Ovary (tissue), 3 donors: Measurements from ENCODE around the gene TNS3.

Experiments used
- CTCF ChIP-seq, 3 donors: fragments of 450-650 bp in 2 of 3; fragments of 200-600 bp in 1 of 3; IDR thresholded peaks; one replicate each; pipeline versions ENCODE4 v1.5.1 to v1.8.0; 2016 to 2022; ENCODE audit warnings: antibody characterized with exemption in 3 of 3, mild to moderate bottlenecking in 1 of 3
- EP300 ChIP-seq: sonication (generic); formaldehyde crosslinking; IDR thresholded peaks from one replicate; pipeline ENCODE4 v1.6.1; 2017; ENCODE audit warnings: antibody characterized with exemption
- POLR2A ChIP-seq: fragments of 450-650 bp; IDR thresholded peaks from one replicate; pipeline ENCODE4 v1.6.1; 2017; ENCODE audit warnings: antibody characterized with exemption, mild to moderate bottlenecking, moderate library complexity
- donor health status: DM: no; HTN: no; CAD: no.

GRCh38 chr7:47470567-47471357 lies 111.1 kb downstream of the TNS3 start:
- TF ChIP-seq CTCF (IDR thresholded peaks at IDR 0.05) (no peak), POLR2A (no peak), EP300 (no peak)
